HG02938 (cell line): ENCODE results near the gene MPPE1.

Source experiments
- ATAC-seq: cut with Tn5 transposase; IDR thresholded peaks from one replicate; pipeline ENCODE4 v1.9.1; 2021; ENCODE audit warnings: mild to moderate bottlenecking, moderate library complexity; ENCODE audit not compliant: unreplicated experiment

The MPPE1 gene

GRCh38 chr18:11885278-11885947 is 22.7 kb downstream of the MPPE1 start:
- no peak for ATAC-seq

GRCh38 chr18:11884396-11885030 is 23.6 kb downstream of the MPPE1 start:
- no peak for ATAC-seq

GRCh38 chr18:11883153-11883552 is 25.0 kb downstream of the MPPE1 start:
- ATAC-seq, result peak; percentile 78

- no peak for ATAC-seq
Measured at GRCh38 chr18:11882636-11883035, 25.5 kb downstream of the MPPE1 start.

- no peak for ATAC-seq
Measured at GRCh38 chr18:11880586-11881304, 27.4 kb downstream of the MPPE1 start.

- ATAC-seq, result no peak
Measured at GRCh38 chr18:11877497-11878135, 30.5 kb downstream of the MPPE1 start.

- no peak for ATAC-seq
Measured at GRCh38 chr18:11874676-11875075, 33.4 kb downstream of the MPPE1 start.

GRCh38 chr18:11873670-11874340 is 34.3 kb downstream of the MPPE1 start:
- ATAC-seq, result no peak

GRCh38 chr18:11872479-11873136 is 35.5 kb downstream of the MPPE1 start:
- no peak for ATAC-seq

- no peak for ATAC-seq
Measured at GRCh38 chr18:11871501-11871900, 36.6 kb downstream of the MPPE1 start.

- no peak for ATAC-seq
Measured at GRCh38 chr18:11868230-11868629, 39.9 kb downstream of the MPPE1 start.

- ATAC-seq, result no peak
Measured at GRCh38 chr18:11866764-11867163, 41.4 kb downstream of the MPPE1 start.

GRCh38 chr18:11866329-11866728 is 41.8 kb downstream of the MPPE1 start:
- no peak for ATAC-seq

- ATAC-seq, result no peak
Measured at GRCh38 chr18:11865071-11865470, 43.0 kb downstream of the MPPE1 start.

GRCh38 chr18:11864471-11864870 is 43.6 kb downstream of the MPPE1 start:
- no peak for ATAC-seq

GRCh38 chr18:11862468-11863137 is 45.5 kb downstream of the MPPE1 start:
- ATAC-seq, result no peak

- ATAC-seq, result no peak
Measured at GRCh38 chr18:11861583-11862288, 46.4 kb downstream of the MPPE1 start.

GRCh38 chr18:11860594-11861450 is 47.3 kb downstream of the MPPE1 start:
- no peak for ATAC-seq
